HEK293T (cell line): ENCODE data around the gene MMP24.

ENCODE experiments used
- BHLHE40 ChIP-seq: fragments of 450-650 bp; IDR thresholded peaks from 2 replicates; pipeline ENCODE4 v1.6.1; 2016; ENCODE audit warnings: mild to moderate bottlenecking, moderate library complexity, borderline replicate concordance
- FOXK2 ChIP-seq: fragments of 450-650 bp; IDR thresholded peaks from 2 replicates; pipeline ENCODE4 v1.6.1; 2016; ENCODE audit warnings: mild to moderate bottlenecking
- FOXM1 ChIP-seq: fragments of 450-650 bp; IDR thresholded peaks from 2 replicates; pipeline ENCODE4 v1.6.1; 2017; ENCODE audit warnings: mild to moderate bottlenecking, borderline replicate concordance
- HDGF ChIP-seq: fragments of 450-650 bp; IDR thresholded peaks from 2 replicates; pipeline ENCODE4 v1.6.1; 2017; ENCODE audit warnings: antibody characterized with exemption, borderline replicate concordance
- PKNOX1 ChIP-seq: fragments of 450-650 bp; IDR thresholded peaks from 2 replicates; pipeline ENCODE4 v1.6.1; 2016
- SP1 ChIP-seq: fragments of 450-650 bp; IDR thresholded peaks from 2 replicates; pipeline ENCODE4 v1.6.1; 2017
- TARDBP ChIP-seq: fragments of 450-650 bp; IDR thresholded peaks from 2 replicates; pipeline ENCODE4 v1.6.1; 2016
- ZNF384 ChIP-seq: fragments of 450-650 bp; IDR thresholded peaks from 2 replicates; pipeline ENCODE4 v1.6.1; 2016

GRCh38 chr20:35297155-35297554, 70.7 kb downstream of the MMP24 start:
- TF ChIP-seq PKNOX1 (no peak), SP1 (no peak), BHLHE40 (no peak), FOXM1 (no peak), FOXK2 (no peak), HDGF (no peak), ZNF384 (no peak), TARDBP (no peak)
